A673 (cell line): ENCODE results near the gene GSG1. TPM values are rescaled to one million over a fixed set of nuclear protein-coding genes. Genes with fewer than 3 reads are reported as not detected.
A peak's percentile ranks its signal among the peaks of the same experiment; 100 is the strongest.

Source experiments
- BruUV-seq: library from RNA; stranded (reverse); fragments of 400-500 nt; replicated peaks from 2 replicates; lab custom pipeline; 2021; lab: Mats Ljungman, UMichigan
- CTCF ChIA-PET: fragments of 300-600 bp; sonication (Branson Sonifier 250); formaldehyde crosslinking; loops from one replicate; lab custom pipeline; 2022; ENCODE audit warnings: antibody characterized with exemption; lab: Charles Lee
- POLR2A ChIA-PET: fragments of 300-600 bp; sonication (Branson Sonifier 250); formaldehyde crosslinking; loops from one replicate; lab custom pipeline; 2022; ENCODE audit warnings: antibody characterized with exemption; ENCODE audit not compliant: low non-redundant PET; lab: Charles Lee
- DNase-seq: peaks from one replicate; pipeline ENCODE4 v3.0.0-alpha.2; 2015; ENCODE audit warnings: low spot score
- H3K27ac ChIP-seq: fragments of 200-600 bp; sonication (generic); 2 replicates; pipeline ENCODE4 v1.5.1; 2016; ENCODE audit warnings: mixed run types, low read depth, mild to moderate bottlenecking, mixed read lengths, antibody characterized with exemption, low read length; ENCODE audit not compliant: poor library complexity, severe bottlenecking
- H3K27me3 ChIP-seq: fragments of 200-600 bp; sonication (generic); replicated peaks from 2 replicates; pipeline ENCODE4 v1.6.1; 2017; ENCODE audit warnings: mixed run types, low read depth, mild to moderate bottlenecking, mixed read lengths, antibody characterized with exemption, low read length; ENCODE audit not compliant: insufficient read depth, poor library complexity
- H3K36me3 ChIP-seq: fragments of 200-600 bp; sonication (generic); 2 replicates; pipeline ENCODE4 v1.6.1; 2016; ENCODE audit warnings: mixed run types, mild to moderate bottlenecking, mixed read lengths, antibody characterized with exemption, low read length; ENCODE audit not compliant: insufficient read depth, poor library complexity, severe bottlenecking
- H3K4me1 ChIP-seq: fragments of 200-600 bp; sonication (generic); 2 replicates; pipeline ENCODE4 v1.6.1; 2017; ENCODE audit warnings: mixed run types, mild to moderate bottlenecking, mixed read lengths, antibody characterized with exemption, low read length; ENCODE audit not compliant: insufficient read depth, poor library complexity, severe bottlenecking
- H3K4me3 ChIP-seq: fragments of 200-600 bp; sonication (generic); 2 replicates; pipeline ENCODE4 v1.5.1; 2016; ENCODE audit warnings: low read depth, mixed run types, mild to moderate bottlenecking, mixed read lengths, low read length; ENCODE audit not compliant: poor library complexity, severe bottlenecking
- H3K9me3 ChIP-seq: fragments of 200-600 bp; sonication (generic); 2 replicates; pipeline ENCODE4 v1.6.1; 2016; ENCODE audit warnings: mixed run types, low read depth, mild to moderate bottlenecking, mixed read lengths, antibody characterized with exemption, low read length; ENCODE audit not compliant: poor library complexity, severe bottlenecking
- CTCF ChIP-seq: fragments of 300-800, 200-600 bp; sonication (generic); conservative IDR thresholded peaks from 2 replicates; pipeline ENCODE4 v1.5.1; 2017; ENCODE audit warnings: low read depth, mild to moderate bottlenecking, antibody characterized with exemption, low read length, moderate library complexity, mixed read lengths
- EZH2 ChIP-seq: fragments of 200-600 bp; sonication (generic); IDR thresholded peaks from 2 replicates; pipeline ENCODE4 v1.6.1; 2017; ENCODE audit warnings: borderline replicate concordance, low read depth, mild to moderate bottlenecking, mixed read lengths, antibody characterized with exemption, low read length; ENCODE audit not compliant: poor library complexity, severe bottlenecking
- intact Hi-C: fragments of 100-400 bp; cut with micrococcal nuclease; formaldehyde crosslinking; loops from one replicate; pipeline ENCODE4 v1.10.0; 2022; ENCODE audit not compliant: unreplicated experiment
- total RNA-seq: library from RNA; stranded (reverse); gene quantifications from 2 replicates; pipeline ENCODE4 v1.2.3, GENCODE V29; 2021

Gene GSG1
- total RNA-seq, 1 experiment from 2014 or later = 0.24 TPM

- intact Hi-C loops = no loop called here
- Histone ChIP-seq H3K4me3 (no peak overlapping the region), H3K9me3 (no peaks in the 10 kb centered on the region), H3K27ac (no peak overlapping the region), H3K36me3 (no peaks in the 10 kb centered on the region), H3K4me1 (peaks cover 40% of the 10 kb centered on the region), H3K27me3 (no peaks in the 10 kb centered on the region)
- no peak for TF ChIP-seq CTCF
- no peak for TF ChIP-seq EZH2
- ChIA-PET CTCF (no interaction called here), POLR2A (no interaction called here)
- peak; percentile 14 for DNase-seq
- no TSS peak for BruUV-seq
These were observed 10.1 kb downstream of the GSG1 start for GRCh38 chr12:13093191-13093847.

- Histone ChIP-seq H3K4me3 (no peak overlapping the region), H3K36me3 (no peaks in the 10 kb centered on the region), H3K9me3 (no peaks in the 10 kb centered on the region), H3K27me3 (no peaks in the 10 kb centered on the region), H3K27ac (no peak overlapping the region), H3K4me1 (peaks cover 34% of the 10 kb centered on the region)
- intact Hi-C loops = no loop called here
- TF ChIP-seq EZH2 (no peak), CTCF (no peak)
- no peak for DNase-seq
- POLR2A ChIA-PET = no interaction called here
- CTCF ChIA-PET = no interaction called here
- BruUV-seq = no TSS peak
These were observed 11.6 kb downstream of the GSG1 start for GRCh38 chr12:13091832-13092231.

GRCh38 chr12:13090054-13090453, 13.4 kb downstream of the GSG1 start:
- intact Hi-C loops = no loop called here
- Histone ChIP-seq H3K4me3 (no peak overlapping the region), H3K9me3 (no peaks in the 10 kb centered on the region), H3K27me3 (no peaks in the 10 kb centered on the region), H3K36me3 (peaks cover 3% of the 10 kb centered on the region), H3K4me1 (peaks cover 25% of the 10 kb centered on the region), H3K27ac (no peak overlapping the region)
- POLR2A ChIA-PET = no interaction called here
- BruUV-seq = no TSS peak
- TF ChIP-seq CTCF = no peak
- TF ChIP-seq EZH2 = no peak
- CTCF ChIA-PET = no interaction called here
- no peak for DNase-seq
